Activated CD8-positive, alpha-beta memory T cell treated with anti-CD3 and anti-CD28 coated beads for 36 hours (primary cell): ENCODE data around the gene BAZ2B. TPM values are rescaled to one million over a fixed set of nuclear protein-coding genes. Genes with fewer than 3 reads are reported as not detected.
"Not testable (repeated sequence)": the region's sequence is repeated elsewhere in the genome, so short reads cannot be mapped to it uniquely, and the experiment has no call there.

Experiments used
- CTCF ChIA-PET: fragments of 350-600 bp; sonication (Branson Sonifier 250); formaldehyde crosslinking; loops from one replicate; lab custom pipeline; 2021; ENCODE audit warnings: antibody characterized with exemption; lab: Charles Lee
- POLR2A ChIA-PET: fragments of 350-600 bp; sonication (Branson Sonifier 250); formaldehyde crosslinking; loops from one replicate; lab custom pipeline; 2021; ENCODE audit warnings: antibody characterized with exemption; lab: Charles Lee
- total RNA-seq, 2 experiments: library from RNA; stranded (reverse); gene quantifications; one replicate each; pipeline ENCODE4 v1.2.3, GENCODE V29; 2021

The BAZ2B gene
- total RNA-seq, 2 experiments from 2014 or later = 10.1 to 10.2 TPM

- ChIA-PET POLR2A (no interaction called here), CTCF (no interaction called here)
Observed at GRCh38 chr2:159546716-159547430, 69.5 kb downstream of the BAZ2B start.

DNA sequence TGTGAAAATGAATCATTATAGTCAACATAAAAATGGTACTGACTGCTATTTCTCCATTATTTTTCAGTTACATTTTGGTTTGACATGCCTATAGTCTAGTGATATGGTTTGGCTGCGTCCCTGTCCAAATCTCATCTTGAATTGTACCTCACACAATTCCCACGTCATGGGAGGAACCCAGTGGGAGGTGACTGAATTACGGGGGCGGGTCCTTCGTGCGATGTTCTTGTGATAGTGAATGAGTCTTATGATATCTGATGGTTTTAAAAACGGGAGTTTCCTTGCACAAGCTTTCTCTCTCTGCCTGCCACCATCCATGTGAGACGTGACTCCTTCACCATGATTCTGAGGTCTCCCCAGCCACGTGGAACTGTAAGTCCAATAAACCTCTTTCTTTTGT lies 70.3 kb downstream of the BAZ2B start:
- CTCF ChIA-PET = no interaction called here
- POLR2A ChIA-PET = no interaction called here

DNA sequence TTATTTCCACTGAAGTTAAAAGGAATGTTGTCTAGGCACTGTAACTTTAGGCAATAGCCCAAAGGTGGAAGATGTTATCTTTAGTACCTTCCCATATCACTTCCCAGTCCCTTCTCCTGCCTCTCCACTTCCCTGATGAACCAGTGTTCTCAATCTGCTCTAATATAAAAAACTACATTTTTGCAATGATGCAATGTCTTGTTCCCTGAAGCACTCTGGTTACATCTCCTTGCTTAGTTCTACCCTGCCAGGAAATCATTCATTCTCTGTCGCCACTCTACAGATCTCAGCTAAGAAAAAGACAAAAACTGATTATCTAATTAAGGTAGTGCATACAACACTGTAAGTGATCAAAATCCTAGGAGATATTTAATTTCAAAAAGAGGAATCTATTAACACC lies 71.3 kb downstream of the BAZ2B start:
- POLR2A ChIA-PET = no interaction called here

DNA sequence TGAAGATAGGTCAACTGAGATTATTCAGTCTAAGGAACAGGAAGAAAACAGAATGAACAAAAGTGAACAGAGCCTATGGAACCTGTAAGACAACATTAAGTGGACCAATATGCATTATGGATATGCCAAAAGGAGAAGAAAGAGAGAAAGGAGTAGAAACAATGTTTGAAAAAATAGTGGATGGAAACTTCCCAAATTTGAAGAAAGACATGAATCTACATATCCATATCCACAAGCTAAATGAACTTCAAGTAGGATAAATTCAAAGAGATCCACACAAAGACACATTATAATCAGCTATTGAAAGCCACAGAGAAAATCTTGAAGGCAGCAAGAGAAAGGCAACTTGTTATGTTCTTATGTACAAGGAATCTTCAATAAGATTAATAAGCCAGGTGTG lies 74.2 kb downstream of the BAZ2B start:
- ChIA-PET CTCF (no interaction called here), POLR2A (no interaction called here)

More for the DNA sequence above, 71.3 kb downstream of the BAZ2B start:
- CTCF ChIA-PET = no interaction called here

- ChIA-PET CTCF (interaction anchor here (0.5 kb wide), 1 partner anchor 102 kb away, joined by 3 read pairs; no protein-coding TSS in a partner anchor), POLR2A (no interaction called here)
Observed at GRCh38 chr2:159539701-159540100, 76.6 kb downstream of the BAZ2B start.

DNA sequence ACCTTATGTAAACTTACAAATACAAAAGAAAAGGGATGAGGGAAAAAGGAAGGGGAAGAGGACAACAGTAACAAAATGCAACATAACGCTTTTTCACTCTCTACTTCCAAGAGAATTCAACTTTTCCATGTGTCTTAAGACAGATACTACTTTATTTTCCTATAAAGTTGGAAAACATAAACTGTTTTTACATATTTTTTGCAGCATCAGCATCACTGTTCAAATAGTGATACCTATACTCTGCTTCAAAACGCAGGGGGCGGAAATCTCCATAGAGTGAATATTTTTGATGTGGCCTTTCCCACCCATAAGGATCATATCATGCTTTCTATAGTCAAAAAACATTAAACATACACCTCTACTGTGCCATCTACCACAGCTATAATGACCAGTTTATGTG lies 77.5 kb downstream of the BAZ2B start:
- CTCF ChIA-PET = interaction anchor here (0.5 kb wide), 1 partner anchor 103 kb away, joined by 3 read pairs; no protein-coding TSS in a partner anchor
- POLR2A ChIA-PET = no interaction called here

GRCh38 chr2:159535261-159535660 lies 81.1 kb downstream of the BAZ2B start:
- CTCF ChIA-PET, POLR2A ChIA-PET: not testable (repeated sequence)

DNA sequence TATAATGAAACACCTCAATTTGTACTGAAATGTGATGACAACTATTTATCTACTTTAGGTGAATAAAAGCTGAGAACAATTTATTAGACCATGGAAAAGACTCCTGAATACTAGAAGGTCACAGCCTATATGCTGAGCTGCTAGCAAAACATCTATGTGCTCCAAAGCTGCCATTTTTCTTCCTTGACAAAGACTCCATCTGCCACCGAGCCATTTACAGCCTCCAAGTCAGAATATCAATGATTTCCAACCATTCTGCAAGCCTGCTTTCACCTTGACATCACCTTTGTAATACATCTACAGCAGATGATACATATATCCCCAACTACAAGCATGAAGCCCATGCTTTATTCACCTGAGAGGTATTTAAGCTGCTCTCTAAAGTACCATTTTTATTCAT lies 84.9 kb downstream of the BAZ2B start:
- CTCF ChIA-PET = no interaction called here

DNA sequence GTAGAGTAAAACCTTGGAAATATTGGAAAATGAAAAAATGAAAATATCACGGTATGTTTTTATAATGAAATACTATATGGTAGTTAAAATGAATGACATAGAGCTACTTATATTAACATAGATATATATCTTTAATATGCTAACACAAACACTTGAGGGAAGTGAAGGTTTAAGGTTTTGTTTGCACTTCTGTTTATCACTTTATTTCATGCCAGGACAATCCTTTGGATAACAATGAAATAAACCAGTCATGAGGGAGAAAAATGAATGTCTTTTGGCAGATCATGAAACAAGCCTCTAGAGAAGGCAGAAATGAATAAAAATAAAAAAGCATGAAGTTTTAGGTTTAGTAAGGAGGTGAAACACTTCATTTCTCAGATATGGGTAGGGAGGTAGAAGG lies 89.9 kb downstream of the BAZ2B start:
- ChIA-PET POLR2A (no interaction called here), CTCF (no interaction called here)

More for the DNA sequence above, 84.9 kb downstream of the BAZ2B start:
- POLR2A ChIA-PET = no interaction called here

GRCh38 chr2:159525012-159525411 lies 91.3 kb downstream of the BAZ2B start:
- CTCF ChIA-PET = interaction anchor here (0.6 kb wide), 1 partner anchor 670 kb away, joined by 3 read pairs; no protein-coding TSS in a partner anchor
- POLR2A ChIA-PET = no interaction called here

GRCh38 chr2:159521272-159521671 lies 95.1 kb downstream of the BAZ2B start:
- POLR2A ChIA-PET = no interaction called here
- CTCF ChIA-PET = no interaction called here

DNA sequence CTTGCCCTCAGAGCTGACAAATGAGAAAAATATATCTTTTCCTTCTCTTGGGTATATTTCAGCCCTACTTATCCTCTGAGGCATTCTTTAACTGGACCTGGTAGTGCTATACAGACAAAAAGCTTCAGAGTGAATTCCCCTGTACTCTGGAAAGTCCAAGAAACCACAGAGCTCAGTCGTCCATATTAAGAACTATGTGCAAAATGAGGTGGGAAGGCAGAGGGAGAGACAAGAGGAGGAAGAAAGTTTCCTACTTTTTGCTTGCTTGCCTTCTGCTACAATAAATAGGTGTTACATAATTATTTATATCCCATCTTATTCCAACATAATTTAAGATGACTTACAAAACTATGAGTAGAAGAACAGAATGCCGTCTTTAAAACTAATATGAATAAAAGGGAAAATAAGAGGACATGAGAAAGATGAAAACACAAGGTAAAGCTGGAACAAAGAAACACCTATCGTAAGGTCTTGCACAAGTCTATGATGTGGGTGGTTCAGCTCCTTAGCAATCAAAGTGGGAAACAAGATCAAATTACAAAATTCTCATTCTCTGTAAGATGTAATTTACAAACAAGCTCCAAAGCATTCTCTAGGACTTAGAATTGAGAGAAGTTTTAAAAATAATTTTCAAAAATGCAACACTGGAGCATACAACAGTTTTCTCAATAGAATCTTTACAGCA lies 97.9 kb downstream of the BAZ2B start:
- POLR2A ChIA-PET = no interaction called here
- CTCF ChIA-PET = no interaction called here

DNA sequence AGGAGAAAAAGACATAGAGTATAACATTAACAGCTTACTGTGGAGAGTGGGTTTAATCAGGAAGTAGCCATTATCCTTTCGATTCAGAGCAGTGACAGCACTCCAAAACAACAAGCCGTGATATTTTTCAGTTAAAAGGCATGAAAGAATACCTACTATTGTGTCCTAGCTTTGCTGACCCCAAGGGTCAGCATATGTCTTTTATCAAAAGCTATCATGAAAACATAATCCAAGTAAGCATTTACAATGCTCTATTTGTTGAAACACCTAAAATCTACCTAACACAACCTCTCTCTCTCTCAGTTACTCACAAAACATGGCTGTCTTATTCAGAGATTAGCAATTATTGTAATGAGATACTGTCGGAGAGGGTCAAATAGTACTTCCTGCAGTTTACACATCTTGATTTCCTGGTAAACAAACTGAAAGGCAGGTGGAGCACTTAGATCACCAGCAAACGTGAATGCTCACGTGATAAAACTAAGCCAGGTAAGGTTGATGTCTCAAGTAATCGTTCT lies 100.0 kb downstream of the BAZ2B start:
- CTCF ChIA-PET = interaction anchor here (1.1 kb wide), 1 partner anchor 196 kb away, joined by 3 read pairs; the partner anchor contains the start of gene MARCHF7

GRCh38 chr2:159515441-159515840 lies 100.9 kb downstream of the BAZ2B start:
- CTCF ChIA-PET = interaction anchor here (1.1 kb wide), 1 partner anchor 197 kb away, joined by 3 read pairs; the partner anchor contains the start of gene MARCHF7
- POLR2A ChIA-PET = interaction anchor here (1.3 kb wide), 1 partner anchor 197 kb away, joined by 4 read pairs; the partner anchor contains the start of gene MARCHF7

More for the DNA sequence above, 100.0 kb downstream of the BAZ2B start:
- POLR2A ChIA-PET = interaction anchor here (1.3 kb wide), 1 partner anchor 196 kb away, joined by 4 read pairs; the partner anchor contains the start of gene MARCHF7

DNA sequence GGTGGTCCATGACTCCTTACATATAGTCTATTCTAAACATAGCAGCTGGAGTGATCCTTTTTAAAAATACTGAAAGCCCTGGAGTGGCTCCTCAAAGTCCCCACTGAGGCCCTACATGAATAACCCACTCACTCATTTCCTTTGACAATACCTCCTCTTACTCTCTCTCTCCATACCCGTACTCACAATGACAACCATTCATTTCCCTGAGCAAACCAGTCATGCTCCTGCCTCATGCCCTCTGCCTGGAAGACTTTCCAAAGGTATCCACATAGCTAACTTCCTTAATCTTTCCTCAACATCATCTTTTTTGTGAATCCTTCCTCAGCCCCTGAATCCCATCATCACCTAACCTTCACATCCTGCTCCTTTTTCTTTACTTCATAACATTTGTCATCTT lies 102.6 kb downstream of the BAZ2B start:
- CTCF ChIA-PET = no interaction called here

DNA sequence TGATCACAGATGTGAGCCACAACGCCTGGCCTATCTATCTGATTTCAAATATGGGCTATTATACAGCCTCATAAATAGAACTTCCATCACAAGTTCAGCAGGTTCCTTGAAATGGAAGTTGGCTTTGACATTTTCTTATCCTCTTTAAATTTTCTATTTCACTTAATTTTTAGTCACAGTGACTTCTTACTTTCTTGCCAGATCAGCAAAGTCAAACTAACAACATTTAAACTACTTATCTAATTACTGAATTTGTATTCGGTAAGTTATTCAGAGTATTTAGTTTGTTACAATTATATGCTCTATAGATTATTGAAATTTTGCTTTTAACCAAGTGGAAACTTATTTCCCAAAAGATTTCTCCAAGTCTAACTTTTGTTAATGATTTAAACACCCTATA lies 108.2 kb downstream of the BAZ2B start:
- CTCF ChIA-PET = no interaction called here
- POLR2A ChIA-PET = no interaction called here

More for the DNA sequence above, 102.6 kb downstream of the BAZ2B start:
- POLR2A ChIA-PET = no interaction called here

DNA sequence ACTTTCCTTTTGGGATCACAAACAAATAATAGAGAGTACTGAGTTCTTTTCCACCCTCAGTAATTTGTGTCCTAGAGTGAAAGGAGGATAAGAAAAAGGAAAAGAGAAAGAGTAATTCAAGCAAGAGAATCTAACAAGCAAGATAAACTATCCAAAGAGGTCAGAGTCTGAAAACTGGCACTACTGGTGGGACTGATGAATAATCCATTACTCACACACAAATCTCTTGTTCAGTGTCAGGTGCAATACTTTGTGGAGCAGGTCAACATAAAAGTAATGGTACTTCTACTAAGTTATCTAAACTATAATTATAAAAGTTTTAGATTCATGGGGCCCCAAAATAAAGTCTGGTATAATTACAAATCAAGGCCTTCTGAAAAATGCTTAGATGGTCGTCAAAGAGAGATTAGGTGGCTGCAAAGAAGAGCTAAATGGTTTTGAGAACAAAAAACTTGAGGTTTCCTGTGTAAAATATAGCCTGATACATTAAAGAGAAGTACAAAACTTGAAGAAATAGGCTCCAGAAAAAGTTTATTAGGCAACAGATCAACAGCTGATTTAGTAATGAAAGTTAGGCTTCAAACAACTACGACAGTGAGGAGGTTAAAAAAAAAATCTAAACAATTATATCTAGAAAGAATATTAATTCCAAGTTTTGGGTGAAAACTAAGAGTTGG lies 109.4 kb downstream of the BAZ2B start:
- CTCF ChIA-PET = no interaction called here
- POLR2A ChIA-PET = no interaction called here

GRCh38 chr2:159506202-159506601 lies 110.1 kb downstream of the BAZ2B start:
- ChIA-PET CTCF (no interaction called here), POLR2A (no interaction called here)

DNA sequence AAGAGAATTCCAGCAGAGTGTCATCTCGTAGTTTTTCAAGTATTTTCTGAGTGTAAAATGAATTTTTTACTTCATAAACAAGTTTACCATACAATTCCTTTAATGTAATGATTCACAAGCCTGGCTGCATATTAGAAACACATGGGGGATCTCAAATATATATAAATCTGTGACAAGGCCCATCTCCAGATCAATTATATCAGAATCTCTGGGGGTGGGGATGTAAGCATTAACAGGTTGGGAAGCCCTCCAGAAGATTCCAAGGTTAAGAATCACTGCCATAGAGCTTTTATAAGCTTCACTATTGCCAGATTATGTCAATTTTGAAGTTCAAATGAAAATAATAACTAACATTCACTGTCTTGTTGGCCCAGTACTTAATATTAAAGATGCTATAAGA lies 111.2 kb downstream of the BAZ2B start:
- ChIA-PET CTCF (no interaction called here), POLR2A (no interaction called here)

- CTCF ChIA-PET = no interaction called here
- POLR2A ChIA-PET = no interaction called here
Observed at GRCh38 chr2:159501743-159502142, 114.6 kb downstream of the BAZ2B start.
